ENCODE measurements around the gene CD36. TPM values are rescaled to one million over a fixed set of nuclear protein-coding genes. Genes with fewer than 3 reads are reported as not detected.

CD36 gene
- total and polyA plus RNA-seq, 2 of the 8 experiments (the other 6 are each of a cell fraction or from before 2014, with no cell fraction given): 0.33 to 0.60 TPM

DNA sequence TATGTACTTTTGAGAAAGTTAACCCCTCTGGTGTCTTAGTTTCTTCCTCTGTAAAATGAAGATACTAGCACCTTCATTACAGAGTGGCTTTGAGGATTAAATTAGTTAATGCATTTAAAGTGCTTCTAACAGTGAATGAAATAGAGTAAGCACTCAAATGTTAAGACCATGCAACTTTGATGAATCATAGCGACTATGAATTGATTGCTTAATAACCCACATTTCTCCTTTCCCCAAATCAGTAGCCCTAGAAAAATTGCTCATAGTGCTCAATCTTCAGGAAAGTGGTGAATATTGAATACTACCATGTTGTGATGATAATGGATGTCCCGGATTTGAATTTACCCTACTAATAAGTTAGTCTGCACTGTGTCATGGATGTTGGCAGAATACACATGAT, 48.1 kb downstream of the CD36 start:
- no peak overlapping the region for H2BK5ac ChIP-seq (ENCODE audit: low read depth, low read length)
- no peak overlapping the region for H3K4me2 ChIP-seq (ENCODE audit: insufficient read depth in 1 of 2, low read depth in 2 of 2, low read length in 2 of 2)
- no peak overlapping the region for H2BK15ac ChIP-seq (ENCODE audit: low read length)
- no peak overlapping the region for H4K91ac ChIP-seq (replicated peaks; ENCODE audit: insufficient read length, low read length)
- H2BK20ac ChIP-seq (ENCODE audit: low read length): no peak overlapping the region
- no peak overlapping the region for H2BK120ac ChIP-seq (replicated peaks; ENCODE audit: low read depth, low read length)
- no peaks in the 10 kb centered on the region for H3K36me3 ChIP-seq (ENCODE audit: control insufficient read depth in 2 of 4, insufficient read depth in 4 of 4, low read length in 3 of 4)
- ChIA-PET POLR2A (ENCODE audit: partially characterized antibody) (no interaction called here), CTCF (ENCODE audit: partially characterized antibody) (no interaction called here)
- H3K27ac ChIP-seq (ENCODE audit: low read depth, low read length): no peak overlapping the region
- no peak overlapping the region for H4K8ac ChIP-seq (ENCODE audit: extremely low read depth, insufficient read depth, low read length)
- no peaks in the 10 kb centered on the region for H4K20me1 ChIP-seq (replicated peaks in 1 of 2; ENCODE audit: control insufficient read depth in 1 of 2, insufficient read depth in 2 of 2, low read length in 2 of 2)
- H4K5ac ChIP-seq (ENCODE audit: insufficient read length, low read depth, low read length): no peak overlapping the region
- H3K4ac ChIP-seq (replicated peaks; ENCODE audit: insufficient read length, low read depth, low read length): no peak overlapping the region
- no peak overlapping the region for H2AFZ ChIP-seq (ENCODE audit: low read length)
- no peak for DNase-seq (ENCODE audit: low read depth in 1 of 2, low spot score in 2 of 2)
- no peak overlapping the region for H3K18ac ChIP-seq (ENCODE audit: extremely low read depth, low read length)
- H3K79me1 ChIP-seq (ENCODE audit: low read depth, low read length): no peaks in the 10 kb centered on the region
- no peak overlapping the region for H3K14ac ChIP-seq (ENCODE audit: insufficient read length)
- no peaks in the 10 kb centered on the region for H3K4me1 ChIP-seq (replicated peaks in 1 of 4; ENCODE audit: control insufficient read depth in 3 of 4, insufficient read depth in 4 of 4, low read length in 3 of 4)
- no peak overlapping the region for H2AK5ac ChIP-seq (ENCODE audit: low read depth, low read length)
- no peak overlapping the region for H3K9ac ChIP-seq (replicated peaks in 1 of 4; ENCODE audit: extremely low read depth in 1 of 4, low read depth in 3 of 4, low read length in 3 of 4)
- no peaks in the 10 kb centered on the region for H3K27me3 ChIP-seq (replicated peaks in 1 of 4; ENCODE audit: control insufficient read depth in 3 of 4, extremely low read depth in 1 of 4, insufficient read depth in 3 of 4, low read length in 3 of 4)
- peaks cover 0 to 3% of the 10 kb centered on the region in 2 experiments; a peak in 1 of 4 replicates for H3K9me3 ChIP-seq (ENCODE audit: insufficient read depth in 2 of 2, low read depth in 1 of 2, low read length in 1 of 2)
- FAIRE-seq: no peak
- no peaks in the 10 kb centered on the region for H3K79me2 ChIP-seq (ENCODE audit: control insufficient read depth in 1 of 2, insufficient read depth in 2 of 2, low read length in 2 of 2)
- no peak overlapping the region for H2BK12ac ChIP-seq (ENCODE audit: low read depth, low read length)
- H3K4me3 ChIP-seq (ENCODE audit: extremely low read depth in 1 of 4, insufficient read depth in 2 of 4, low read depth in 3 of 4, low read length in 4 of 4): no peak overlapping the region
- 94% methylated on average over 2 of the region's 2 CpGs; no CpG with 5 or more reads in 1 of the 2 experiments for WGBS, 2 experiments (ENCODE audit: extremely low coverage in 1 of 2, insufficient coverage in 1 of 2, insufficient read length in 1 of 2, insufficient replicate concordance in 2 of 2, low coverage in 1 of 2, low lambda C conversion rate in 2 of 2, missing lambda C conversion rate in 1 of 2)
- H3K23me2 ChIP-seq (ENCODE audit: low read depth, low read length): no peaks in the 10 kb centered on the region
- H3K23ac ChIP-seq (ENCODE audit: insufficient read length): no peak overlapping the region
- H3K56ac ChIP-seq (replicated peaks; ENCODE audit: insufficient read length, low read depth, low read length): no peak overlapping the region
- no peak for TF ChIP-seq CTBP2 (IDR thresholded peaks at IDR 0.05; ENCODE audit: borderline replicate concordance, insufficient read depth, insufficient read length, low read length)
- TF ChIP-seq, protein P1, sequence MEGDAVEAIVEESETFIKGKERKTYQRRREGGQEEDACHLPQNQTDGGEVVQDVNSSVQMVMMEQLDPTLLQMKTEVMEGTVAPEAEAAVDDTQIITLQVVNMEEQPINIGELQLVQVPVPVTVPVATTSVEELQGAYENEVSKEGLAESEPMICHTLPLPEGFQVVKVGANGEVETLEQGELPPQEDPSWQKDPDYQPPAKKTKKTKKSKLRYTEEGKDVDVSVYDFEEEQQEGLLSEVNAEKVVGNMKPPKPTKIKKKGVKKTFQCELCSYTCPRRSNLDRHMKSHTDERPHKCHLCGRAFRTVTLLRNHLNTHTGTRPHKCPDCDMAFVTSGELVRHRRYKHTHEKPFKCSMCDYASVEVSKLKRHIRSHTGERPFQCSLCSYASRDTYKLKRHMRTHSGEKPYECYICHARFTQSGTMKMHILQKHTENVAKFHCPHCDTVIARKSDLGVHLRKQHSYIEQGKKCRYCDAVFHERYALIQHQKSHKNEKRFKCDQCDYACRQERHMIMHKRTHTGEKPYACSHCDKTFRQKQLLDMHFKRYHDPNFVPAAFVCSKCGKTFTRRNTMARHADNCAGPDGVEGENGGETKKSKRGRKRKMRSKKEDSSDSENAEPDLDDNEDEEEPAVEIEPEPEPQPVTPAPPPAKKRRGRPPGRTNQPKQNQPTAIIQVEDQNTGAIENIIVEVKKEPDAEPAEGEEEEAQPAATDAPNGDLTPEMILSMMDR (IDR thresholded peaks at IDR 0.05; ENCODE audit: control extremely low read depth in 1 of 3, insufficient read depth in 1 of 3, low read depth in 1 of 3, low read length in 3 of 3): no peak
- TF ChIP-seq TEAD4 (IDR thresholded peaks at IDR 0.05; ENCODE audit: low read depth, low read length): no peak
- no peak for TF ChIP-seq CBX5 (IDR thresholded peaks at IDR 0.05; ENCODE audit: low read depth, low read length)
- TF ChIP-seq POLR2AphosphoS5 (IDR thresholded peaks at IDR 0.05; ENCODE audit: low read depth, low read length): no peak
- no peak for TF ChIP-seq KDM5A (IDR thresholded peaks at IDR 0.05; ENCODE audit: low read length)
- TF ChIP-seq MAFK (IDR thresholded peaks at IDR 0.05; ENCODE audit: low read depth, low read length): no peak
- no peak for TF ChIP-seq SAP30 (IDR thresholded peaks at IDR 0.05; ENCODE audit: insufficient read depth, insufficient replicate concordance, low read length)
- TF ChIP-seq SIRT6 (IDR thresholded peaks at IDR 0.05; ENCODE audit: low read length): no peak
- no peak for TF ChIP-seq BACH1 (IDR thresholded peaks at IDR 0.05; ENCODE audit: low read length)
- no peak for TF ChIP-seq JUND (IDR thresholded peaks at IDR 0.05; ENCODE audit: low read length)
- no peak for TF ChIP-seq POLR2A (IDR thresholded peaks at IDR 0.05; ENCODE audit: control extremely low read depth in 1 of 2, low read depth in 2 of 2, low read length in 2 of 2)
- TF ChIP-seq CHD2 (IDR thresholded peaks at IDR 0.05; ENCODE audit: low read length): no peak
- no peak for TF ChIP-seq EZH2 (IDR thresholded peaks at IDR 0.05; ENCODE audit: low read depth, low read length, severe bottlenecking)

Measured in H1 (cell line).